Measurements from ENCODE around the gene UPK1B.

UPK1B gene

GRCh38 chr3:119220970-119221667 is 47.7 kb downstream of the UPK1B start:
- H3K9me3 ChIP-seq: no peaks in the 10 kb centered on the region
- peaks cover 7% of the 10 kb centered on the region for H3K4me1 ChIP-seq
- H3K27ac ChIP-seq: no peak overlapping the region
- H3K36me3 ChIP-seq: peaks cover 92% of the 10 kb centered on the region
- H3K4me2 ChIP-seq: no peak overlapping the region
- no peak for TF ChIP-seq Cebpa-rat (IDR thresholded peaks at IDR 0.05)
- H3K9ac ChIP-seq: no peak overlapping the region
- 0 out of 2 replicates have a peak, but pooled peaks cover 4% of the 10 kb centered on the region for H4K20me1 ChIP-seq
- H3K27me3 ChIP-seq: no peaks in the 10 kb centered on the region
- no peak overlapping the region for H3K4me3 ChIP-seq

GRCh38 chr3:119221779-119222320 is 48.5 kb downstream of the UPK1B start:
- no peak overlapping the region for H3K9ac ChIP-seq
- peaks cover 7% of the 10 kb centered on the region for H3K4me1 ChIP-seq
- H3K27ac ChIP-seq: no peak overlapping the region
- H4K20me1 ChIP-seq: 0 out of 2 replicates have a peak, but pooled peaks cover 4% of the 10 kb centered on the region
- H3K4me3 ChIP-seq: no peak overlapping the region
- no peak overlapping the region for H3K4me2 ChIP-seq
- H3K27me3 ChIP-seq: no peaks in the 10 kb centered on the region
- peaks cover 92% of the 10 kb centered on the region for H3K36me3 ChIP-seq
- no peaks in the 10 kb centered on the region for H3K9me3 ChIP-seq
- no peak for TF ChIP-seq Cebpa-rat (IDR thresholded peaks at IDR 0.05)

GRCh38 chr3:119222391-119222790 is 49.0 kb downstream of the UPK1B start:
- Histone ChIP-seq H3K4me3 (no peak overlapping the region), H3K27ac (no peak overlapping the region), H3K9ac (no peak overlapping the region), H3K27me3 (no peaks in the 10 kb centered on the region), H3K36me3 (peaks cover 92% of the 10 kb centered on the region), H4K20me1 (0 out of 2 replicates have a peak, but pooled peaks cover 4% of the 10 kb centered on the region), H3K9me3 (no peaks in the 10 kb centered on the region), H3K4me1 (peaks cover 7% of the 10 kb centered on the region), H3K4me2 (no peak overlapping the region)
- no peak for TF ChIP-seq Cebpa-rat (IDR thresholded peaks at IDR 0.05)

DNA sequence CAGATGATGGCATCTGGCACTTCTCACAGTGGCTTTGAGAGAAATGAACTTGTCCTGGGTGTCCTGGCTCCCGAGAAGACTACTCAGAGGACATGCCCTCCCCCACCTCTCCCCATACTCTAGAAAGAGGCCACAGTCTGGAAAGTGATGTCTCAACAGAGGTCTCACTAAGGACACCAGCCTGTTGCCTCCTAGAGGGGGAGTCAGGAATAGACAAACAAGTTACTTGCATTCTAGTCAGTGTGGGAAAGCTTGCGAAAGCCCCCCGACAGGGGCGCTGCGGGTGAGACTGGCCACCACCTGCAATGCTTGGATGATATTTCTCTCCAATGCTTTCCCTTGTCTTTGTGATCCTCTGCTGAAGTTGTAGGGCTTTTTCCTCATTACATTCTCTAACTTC is 50.1 kb downstream of the UPK1B start:
- no peaks in the 10 kb centered on the region for H3K27me3 ChIP-seq
- H3K9ac ChIP-seq: no peak overlapping the region
- peaks cover 8% of the 10 kb centered on the region; the same call in 1 of the 2 replicates for H4K20me1 ChIP-seq
- H3K4me3 ChIP-seq: no peak overlapping the region
- H3K4me1 ChIP-seq: peaks cover 7% of the 10 kb centered on the region
- H3K9me3 ChIP-seq: no peaks in the 10 kb centered on the region
- TF ChIP-seq Cebpa-rat (IDR thresholded peaks at IDR 0.05): no peak
- no peak overlapping the region for H3K27ac ChIP-seq
- H3K4me2 ChIP-seq: no peak overlapping the region
- peaks cover 92% of the 10 kb centered on the region for H3K36me3 ChIP-seq

- peaks cover 96% of the 10 kb centered on the region for H3K36me3 ChIP-seq
- no peaks in the 10 kb centered on the region for H3K27me3 ChIP-seq
- no peak for TF ChIP-seq Cebpa-rat (IDR thresholded peaks at IDR 0.05)
- H3K4me1 ChIP-seq: no peaks in the 10 kb centered on the region
- H3K27ac ChIP-seq: no peak overlapping the region
- no peak overlapping the region for H3K4me3 ChIP-seq
- H4K20me1 ChIP-seq: peaks cover 19% of the 10 kb centered on the region; the same call in 1 of the 2 replicates
- H3K9me3 ChIP-seq: 0 out of 2 replicates have a peak, but pooled peaks cover 5% of the 10 kb centered on the region
- H3K9ac ChIP-seq: no peak overlapping the region
- no peak overlapping the region for H3K4me2 ChIP-seq
These were observed 51.7 kb downstream of the UPK1B start for GRCh38 chr3:119225121-119225520.

- no peak for TF ChIP-seq Cebpa-rat (IDR thresholded peaks at IDR 0.05)
- Histone ChIP-seq H4K20me1 (peaks cover 22% of the 10 kb centered on the region; the same call in 1 of the 2 replicates), H3K4me2 (no peak overlapping the region), H3K4me3 (no peak overlapping the region), H3K27ac (no peak overlapping the region), H3K27me3 (no peaks in the 10 kb centered on the region), H3K4me1 (no peaks in the 10 kb centered on the region), H3K9ac (no peak overlapping the region), H3K9me3 (0 out of 2 replicates have a peak, but pooled peaks cover 5% of the 10 kb centered on the region), H3K36me3 (peaks cover 91% of the 10 kb centered on the region)
These were observed 53.9 kb downstream of the UPK1B start for GRCh38 chr3:119227070-119227850.

- H3K27ac ChIP-seq: no peak overlapping the region
- H3K4me1 ChIP-seq: no peaks in the 10 kb centered on the region
- H3K4me3 ChIP-seq: no peak overlapping the region
- 0 out of 2 replicates have a peak, but pooled peaks cover 5% of the 10 kb centered on the region for H3K9me3 ChIP-seq
- H4K20me1 ChIP-seq: peaks cover 20% of the 10 kb centered on the region; the same call in 1 of the 2 replicates
- no peaks in the 10 kb centered on the region for H3K27me3 ChIP-seq
- TF ChIP-seq Cebpa-rat (IDR thresholded peaks at IDR 0.05): no peak
- peaks cover 91% of the 10 kb centered on the region for H3K36me3 ChIP-seq
- H3K9ac ChIP-seq: no peak overlapping the region
- H3K4me2 ChIP-seq: no peak overlapping the region
These were observed 55.2 kb downstream of the UPK1B start for GRCh38 chr3:119228373-119229145.

- Histone ChIP-seq H3K4me2 (no peak overlapping the region), H3K9ac (no peak overlapping the region), H3K9me3 (0 out of 2 replicates have a peak, but pooled peaks cover 5% of the 10 kb centered on the region), H3K4me1 (peaks cover 3% of the 10 kb centered on the region; the same call in 1 of the 2 replicates), H3K4me3 (no peak overlapping the region), H3K27ac (no peak overlapping the region), H4K20me1 (peaks cover 20% of the 10 kb centered on the region; the same call in 1 of the 2 replicates), H3K27me3 (no peaks in the 10 kb centered on the region), H3K36me3 (peaks cover 91% of the 10 kb centered on the region)
- no peak for TF ChIP-seq Cebpa-rat (IDR thresholded peaks at IDR 0.05)
These were observed 55.8 kb downstream of the UPK1B start for GRCh38 chr3:119229190-119229589.

- TF ChIP-seq Cebpa-rat (IDR thresholded peaks at IDR 0.05): no peak
- H3K27me3 ChIP-seq: no peaks in the 10 kb centered on the region
- peaks cover 12% of the 10 kb centered on the region for H3K4me1 ChIP-seq
- peaks cover 20% of the 10 kb centered on the region; the same call in 1 of the 2 replicates for H4K20me1 ChIP-seq
- no peak overlapping the region for H3K4me2 ChIP-seq
- H3K36me3 ChIP-seq: peaks cover 88% of the 10 kb centered on the region
- H3K4me3 ChIP-seq: no peak overlapping the region
- H3K27ac ChIP-seq: no peak overlapping the region
- H3K9ac ChIP-seq: no peak overlapping the region
- 0 out of 2 replicates have a peak, but pooled peaks cover 5% of the 10 kb centered on the region for H3K9me3 ChIP-seq
These were observed 56.7 kb downstream of the UPK1B start for GRCh38 chr3:119230071-119230470.

All from BLaER1 (cell line).